ENCODE measurements around the gene GAD1. TPM values are rescaled to one million over a fixed set of nuclear protein-coding genes. Genes with fewer than 3 reads are reported as not detected.

GAD1 gene
- total RNA-seq, 2 experiments from 2014 or later = not detected

DNA sequence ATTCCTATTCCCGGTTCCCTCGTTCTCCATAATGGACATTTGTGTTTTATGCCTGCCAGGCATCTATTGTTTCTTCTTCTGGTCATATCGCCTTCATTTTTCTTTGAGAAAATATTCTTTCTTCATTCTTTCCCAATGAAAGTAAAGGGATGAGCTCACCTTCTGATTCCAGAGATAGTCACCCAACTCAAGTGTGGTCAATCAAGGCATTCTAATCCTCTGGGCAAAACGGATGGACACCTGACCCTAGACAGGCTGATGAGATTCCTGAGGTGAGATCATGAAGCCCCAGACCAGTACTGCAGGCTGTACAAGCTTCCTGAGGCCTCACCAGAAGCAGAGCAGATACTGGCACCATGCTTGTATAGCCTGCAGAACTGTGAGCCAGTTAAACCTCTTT is 52.8 kb downstream of the GAD1 start:
- Mint-ChIP-seq H3K27ac (no peak overlapping the region), H3K27me3 (no peaks in the 10 kb centered on the region), H3K9me3 (no peaks in the 10 kb centered on the region), H3K4me1 (ENCODE audit: low read depth) (peaks cover 8% of the 10 kb centered on the region), H3K4me3 (no peak overlapping the region), H3K36me3 (ENCODE audit: low read depth) (no peaks in the 10 kb centered on the region)
- intact Hi-C loops (cut with DNase I, micrococcal nuclease) = no loop called here
- no peak overlapping the region for H3K4me3 ChIP-seq (ENCODE audit: low read length)
- H3K27me3 ChIP-seq (ENCODE audit: control insufficient read depth in 1 of 2, insufficient read depth in 2 of 2, low read length in 2 of 2) = no peaks in the 10 kb centered on the region
- no peak for ATAC-seq (ENCODE audit: poor library complexity)
- H3K4me1 ChIP-seq (ENCODE audit: insufficient read depth, low read length) = peaks cover 9% of the 10 kb centered on the region
- H3K36me3 ChIP-seq (ENCODE audit: insufficient read depth, low read length) = no peaks in the 10 kb centered on the region
- H3K27ac ChIP-seq (ENCODE audit: low read depth in 1 of 2, low read length in 2 of 2) = no peak overlapping the region
- no peaks in the 10 kb centered on the region for H3K9me3 ChIP-seq (ENCODE audit: control insufficient read depth in 1 of 2, insufficient read depth in 1 of 2, low read length in 2 of 2)
- ChIA-PET CTCF (no interaction called here), POLR2A (interaction anchor here (0.6 kb wide), 1 partner anchor 38 kb away, joined by 3 read pairs; no protein-coding TSS in a partner anchor)
- no peak for DNase-seq
- no peak for TF ChIP-seq CTCF (IDR thresholded peaks at IDR 0.05)

- no peaks in the 10 kb centered on the region for H3K9me3 ChIP-seq (ENCODE audit: control insufficient read depth in 1 of 2, insufficient read depth in 1 of 2, low read length in 2 of 2)
- H3K36me3 ChIP-seq (ENCODE audit: insufficient read depth, low read length) = no peaks in the 10 kb centered on the region
- H3K4me1 Mint-ChIP-seq (ENCODE audit: low read depth) = peaks cover 10% of the 10 kb centered on the region
- no peaks in the 10 kb centered on the region for H3K27me3 ChIP-seq (ENCODE audit: control insufficient read depth in 1 of 2, insufficient read depth in 2 of 2, low read length in 2 of 2)
- H3K4me1 ChIP-seq (ENCODE audit: insufficient read depth, low read length) = peaks cover 12% of the 10 kb centered on the region
- H3K9me3 Mint-ChIP-seq = no peaks in the 10 kb centered on the region
- H3K4me3 Mint-ChIP-seq = peak overlapping the region; percentile 36
- no peaks in the 10 kb centered on the region for H3K36me3 Mint-ChIP-seq (ENCODE audit: low read depth)
- H3K27me3 Mint-ChIP-seq = no peaks in the 10 kb centered on the region
- ChIA-PET POLR2A (interaction anchor here (0.9 to 1.4 kb wide), 2 partner anchors 51 to 56 kb away, joined by 3 to 5 read pairs; partner anchors contain the start of gene GORASP2), CTCF (interaction anchor here (0.9 to 1.8 kb wide), 9 partner anchors 8 to 549 kb away, joined by 3 to 6 read pairs (median 4); partner anchors contain the start of gene GORASP2)
- peak; percentile 86 for TF ChIP-seq CTCF (IDR thresholded peaks at IDR 0.05)
- H3K27ac ChIP-seq (ENCODE audit: low read depth in 1 of 2, low read length in 2 of 2) = no peak overlapping the region
- peak overlapping the region; percentile 34 for H3K4me3 ChIP-seq (ENCODE audit: low read length)
- ATAC-seq (ENCODE audit: poor library complexity) (peak; percentile 92), DNase-seq (peak; percentile 56 to 81 (median 65))
- H3K27ac Mint-ChIP-seq = no peak overlapping the region
- intact Hi-C loops (cut with DNase I, micrococcal nuclease) = loop anchor here (2.0 to 5.0 kb wide), 2 partner anchors 174 to 548 kb away; no protein-coding TSS in a partner anchor
Measured at GRCh38 chr2:170873035-170873692, 56.5 kb downstream of the GAD1 start.

DNA sequence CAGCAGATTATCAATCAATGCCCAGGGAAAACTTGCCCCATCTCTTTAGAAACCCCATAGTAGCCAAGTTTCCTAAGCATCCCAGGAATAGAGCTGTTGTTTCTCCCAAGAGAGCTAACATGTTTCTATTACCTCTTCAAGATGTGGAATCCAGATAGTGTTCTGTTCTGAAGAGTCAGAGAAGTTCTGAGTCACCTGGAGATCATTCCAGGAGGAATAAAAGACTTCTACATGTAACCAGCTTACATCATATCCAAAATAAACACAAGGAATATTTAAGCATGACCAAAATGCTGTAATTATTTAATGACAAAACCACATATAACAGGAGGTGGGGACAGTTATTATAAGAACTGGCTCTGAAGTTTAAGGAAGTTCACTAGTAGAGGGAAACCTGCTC is 61.4 kb downstream of the GAD1 start:
- CTCF ChIA-PET = interaction anchor here (0.9 kb wide), 1 partner anchor 9 kb away, joined by 3 read pairs; no protein-coding TSS in a partner anchor
- H3K4me1 Mint-ChIP-seq (ENCODE audit: low read depth) = peaks cover 12% of the 10 kb centered on the region
- Histone ChIP-seq H3K4me1 (ENCODE audit: insufficient read depth, low read length) (peaks cover 10% of the 10 kb centered on the region), H3K36me3 (ENCODE audit: insufficient read depth, low read length) (no peaks in the 10 kb centered on the region), H3K27me3 (ENCODE audit: control insufficient read depth in 1 of 2, insufficient read depth in 2 of 2, low read length in 2 of 2) (no peaks in the 10 kb centered on the region), H3K9me3 (ENCODE audit: control insufficient read depth in 1 of 2, insufficient read depth in 1 of 2, low read length in 2 of 2) (no peaks in the 10 kb centered on the region), H3K27ac (ENCODE audit: low read depth in 1 of 2, low read length in 2 of 2) (no peak overlapping the region), H3K4me3 (ENCODE audit: low read length) (no peak overlapping the region)
- no peaks in the 10 kb centered on the region for H3K9me3 Mint-ChIP-seq
- H3K36me3 Mint-ChIP-seq (ENCODE audit: low read depth) = no peaks in the 10 kb centered on the region
- no peak for ATAC-seq (ENCODE audit: poor library complexity)
- no peaks in the 10 kb centered on the region for H3K27me3 Mint-ChIP-seq
- no peak for DNase-seq
- intact Hi-C loops (cut with DNase I, micrococcal nuclease) = no loop called here
- POLR2A ChIA-PET = no interaction called here
- no peak overlapping the region for H3K4me3 Mint-ChIP-seq
- no peak overlapping the region for H3K27ac Mint-ChIP-seq
- no peak for TF ChIP-seq CTCF (IDR thresholded peaks at IDR 0.05)

Data from CD4-positive, alpha-beta T cell (primary cell).